GM12864 (cell line): ENCODE measurements around the gene CYB5RL.

Experiments used
- DNase-seq: peaks from one replicate; pipeline ENCODE4 v3.0.0-alpha.2; 2011; ENCODE audit warnings: low read depth
- H3K4me3 ChIP-seq: 2 replicates; pipeline ENCODE4 v1.5.1; 2011; ENCODE audit warnings: mild to moderate bottlenecking, low read depth, low read length, control low read depth
- TF ChIP-seq, protein P1 (sequence below): IDR thresholded peaks from 2 replicates; pipeline ENCODE4 v1.5.1; 2011; ENCODE audit warnings: low read depth, mild to moderate bottlenecking, moderate library complexity, low read length, control low read depth, inconsistent platforms; ENCODE audit errors: missing control alignments

Gene CYB5RL, protein sequence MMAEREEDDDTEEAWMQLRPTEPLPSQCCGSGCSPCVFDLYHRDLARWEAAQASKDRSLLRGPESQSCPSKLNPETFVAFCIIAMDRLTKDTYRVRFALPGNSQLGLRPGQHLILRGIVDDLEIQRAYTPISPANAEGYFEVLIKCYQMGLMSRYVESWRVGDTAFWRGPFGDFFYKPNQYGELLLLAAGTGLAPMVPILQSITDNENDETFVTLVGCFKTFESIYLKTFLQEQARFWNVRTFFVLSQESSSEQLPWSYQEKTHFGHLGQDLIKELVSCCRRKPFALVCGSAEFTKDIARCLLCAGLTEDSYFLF

DNA sequence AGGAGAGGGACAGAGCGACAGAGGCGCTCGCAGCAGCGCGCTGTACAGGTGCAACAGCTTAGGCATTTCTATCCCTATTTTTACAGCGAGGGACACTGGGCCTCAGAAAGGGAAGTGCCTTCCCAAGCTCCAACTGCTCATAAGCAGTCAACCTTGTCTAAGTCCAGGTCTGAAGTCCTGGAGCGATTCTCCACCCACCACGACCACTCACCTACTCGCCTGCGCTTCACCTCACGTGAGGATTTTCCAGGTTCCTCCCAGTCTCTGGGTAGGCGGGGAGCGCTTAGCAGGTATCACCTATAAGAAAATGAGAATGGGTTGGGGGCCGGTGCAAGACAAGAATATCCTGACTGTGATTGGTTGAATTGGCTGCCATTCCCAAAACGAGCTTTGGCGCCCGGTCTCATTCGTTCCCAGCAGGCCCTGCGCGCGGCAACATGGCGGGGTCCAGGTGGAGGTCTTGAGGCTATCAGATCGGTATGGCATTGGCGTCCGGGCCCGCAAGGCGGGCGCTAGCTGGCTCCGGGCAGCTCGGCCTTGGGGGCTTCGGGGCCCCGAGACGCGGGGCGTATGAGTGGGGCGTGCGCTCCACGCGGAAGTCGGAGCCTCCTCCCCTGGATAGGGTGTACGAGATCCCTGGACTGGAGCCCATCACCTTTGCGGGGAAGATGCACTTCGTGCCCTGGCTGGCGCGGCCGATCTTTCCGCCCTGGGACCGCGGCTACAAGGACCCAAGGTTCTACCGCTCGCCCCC, at the start of gene CYB5RL, which contains the start of gene MRPL37:
CYB5RL (minus strand) TSS at position 266 of the 754 bp plus-strand sequence. CDS start 4,414 bp downstream, outside the sequence.
MRPL37 (plus strand) TSS at position 403 of the 754 bp plus-strand sequence; CDS start at position 480, 77 bp downstream.
- TF ChIP-seq, protein P1, sequence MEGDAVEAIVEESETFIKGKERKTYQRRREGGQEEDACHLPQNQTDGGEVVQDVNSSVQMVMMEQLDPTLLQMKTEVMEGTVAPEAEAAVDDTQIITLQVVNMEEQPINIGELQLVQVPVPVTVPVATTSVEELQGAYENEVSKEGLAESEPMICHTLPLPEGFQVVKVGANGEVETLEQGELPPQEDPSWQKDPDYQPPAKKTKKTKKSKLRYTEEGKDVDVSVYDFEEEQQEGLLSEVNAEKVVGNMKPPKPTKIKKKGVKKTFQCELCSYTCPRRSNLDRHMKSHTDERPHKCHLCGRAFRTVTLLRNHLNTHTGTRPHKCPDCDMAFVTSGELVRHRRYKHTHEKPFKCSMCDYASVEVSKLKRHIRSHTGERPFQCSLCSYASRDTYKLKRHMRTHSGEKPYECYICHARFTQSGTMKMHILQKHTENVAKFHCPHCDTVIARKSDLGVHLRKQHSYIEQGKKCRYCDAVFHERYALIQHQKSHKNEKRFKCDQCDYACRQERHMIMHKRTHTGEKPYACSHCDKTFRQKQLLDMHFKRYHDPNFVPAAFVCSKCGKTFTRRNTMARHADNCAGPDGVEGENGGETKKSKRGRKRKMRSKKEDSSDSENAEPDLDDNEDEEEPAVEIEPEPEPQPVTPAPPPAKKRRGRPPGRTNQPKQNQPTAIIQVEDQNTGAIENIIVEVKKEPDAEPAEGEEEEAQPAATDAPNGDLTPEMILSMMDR = no peak
- H3K4me3 ChIP-seq = peak within 1 kb of the TSS; percentile 72
- DNase-seq = peak; percentile 94

DNA sequence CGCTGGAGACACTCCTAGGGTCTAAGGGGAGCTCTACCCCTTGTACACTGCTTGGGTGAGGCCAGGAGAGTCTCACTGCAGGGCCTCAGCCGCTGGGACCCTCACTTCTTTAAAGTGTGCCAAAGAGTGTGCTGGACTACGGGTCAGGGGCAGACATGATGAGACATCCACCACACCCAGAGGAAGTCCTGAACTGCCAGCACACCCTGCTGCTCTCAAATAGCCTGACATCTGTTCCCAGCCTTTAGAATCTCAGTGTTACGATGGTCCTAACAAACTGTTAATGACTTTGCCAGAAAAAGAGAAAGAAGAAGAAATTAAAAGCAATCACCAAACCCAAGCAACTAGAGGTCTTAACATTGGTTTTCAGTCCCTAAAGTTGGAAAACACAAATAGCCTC, 49.1 kb upstream of the CYB5RL start:
- TF ChIP-seq, protein P1 = no peak
- no peak overlapping the region for H3K4me3 ChIP-seq
- DNase-seq = no peak

DNA sequence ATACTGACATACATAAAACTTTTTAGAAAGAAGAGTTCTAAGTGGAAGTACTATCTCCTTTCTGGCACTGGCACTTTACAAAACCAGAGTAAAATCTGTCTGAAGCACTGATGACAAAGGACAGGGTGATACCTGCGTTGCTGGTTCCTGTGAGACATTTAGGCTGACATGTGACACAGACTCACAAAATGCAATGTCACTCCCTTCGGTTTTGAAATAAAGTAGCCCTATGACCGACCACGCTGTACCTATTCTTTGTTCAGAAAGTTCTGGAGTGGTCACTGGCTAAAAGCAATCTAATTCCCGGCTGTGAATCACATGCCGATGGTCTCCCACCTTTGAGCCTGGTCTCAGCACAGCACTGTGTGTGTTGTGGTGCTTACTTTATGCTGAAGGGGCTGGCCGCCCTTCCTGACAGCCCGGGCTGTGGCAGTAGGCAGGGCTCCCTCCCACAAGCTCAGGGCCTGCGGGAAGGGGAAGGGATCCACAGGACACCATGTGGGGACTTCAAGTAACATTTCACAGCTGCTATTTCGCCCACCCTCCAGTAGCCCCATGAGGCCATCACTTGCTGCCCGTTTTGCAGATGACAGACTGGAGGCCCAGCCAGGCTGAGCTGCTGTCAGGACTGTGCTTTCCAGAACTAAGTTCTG, 48.2 kb upstream of the CYB5RL start:
- DNase-seq = no peak
- TF ChIP-seq, protein P1 = no peak
- no peak overlapping the region for H3K4me3 ChIP-seq

DNA sequence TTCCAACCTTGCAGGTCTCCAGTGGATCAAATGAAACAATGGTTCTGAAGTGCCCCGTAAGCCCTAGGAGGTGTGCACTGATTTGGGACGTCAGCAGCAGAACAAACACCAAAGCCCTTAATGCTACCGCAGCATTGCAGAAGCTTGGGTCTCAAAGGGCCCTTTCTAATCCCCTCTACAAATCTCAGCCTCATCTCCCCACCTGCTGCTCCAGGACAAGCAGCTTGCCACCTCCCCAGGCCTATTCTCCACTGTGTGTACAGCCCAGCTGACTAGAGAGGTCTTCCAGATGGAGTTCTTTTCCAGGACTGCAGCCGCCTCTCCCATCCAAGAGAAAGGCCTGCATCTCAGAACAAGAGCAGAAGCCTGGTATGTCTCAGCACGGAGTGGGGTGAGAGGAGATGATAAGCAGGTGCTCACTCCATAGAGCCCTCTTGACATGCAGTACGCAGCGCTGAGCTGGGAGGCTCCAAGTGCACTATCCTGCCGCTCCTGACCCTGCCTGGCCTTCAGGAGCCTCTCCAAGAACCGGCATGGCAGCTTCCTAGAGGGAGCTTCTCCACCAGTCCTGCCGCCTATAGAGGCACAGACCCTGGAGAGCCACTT, 46.4 kb upstream of the CYB5RL start:
- DNase-seq = no peak
- no peak overlapping the region for H3K4me3 ChIP-seq
- TF ChIP-seq, protein P1 = no peak

DNA sequence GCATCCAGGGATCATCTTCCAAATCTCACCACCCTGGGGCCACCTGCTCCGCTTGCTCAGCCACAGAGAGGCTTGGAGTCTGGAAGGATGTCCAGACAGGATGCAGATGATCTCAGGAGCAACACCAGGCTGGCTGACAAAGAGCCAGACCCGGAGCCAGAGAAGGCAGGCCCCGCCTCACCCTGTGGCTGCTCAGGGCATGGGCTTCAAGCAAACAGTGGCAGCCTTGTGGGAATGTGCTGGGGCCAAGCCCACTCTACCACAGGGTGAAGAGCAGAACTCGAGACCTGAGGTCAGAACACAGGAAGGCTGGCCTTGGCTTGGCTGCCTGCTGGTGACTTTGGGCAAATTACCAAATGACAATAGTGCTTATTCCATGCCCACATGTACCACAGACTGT, 45.7 kb upstream of the CYB5RL start:
- DNase-seq = no peak
- H3K4me3 ChIP-seq = no peak overlapping the region
- TF ChIP-seq, protein P1 = no peak

DNA sequence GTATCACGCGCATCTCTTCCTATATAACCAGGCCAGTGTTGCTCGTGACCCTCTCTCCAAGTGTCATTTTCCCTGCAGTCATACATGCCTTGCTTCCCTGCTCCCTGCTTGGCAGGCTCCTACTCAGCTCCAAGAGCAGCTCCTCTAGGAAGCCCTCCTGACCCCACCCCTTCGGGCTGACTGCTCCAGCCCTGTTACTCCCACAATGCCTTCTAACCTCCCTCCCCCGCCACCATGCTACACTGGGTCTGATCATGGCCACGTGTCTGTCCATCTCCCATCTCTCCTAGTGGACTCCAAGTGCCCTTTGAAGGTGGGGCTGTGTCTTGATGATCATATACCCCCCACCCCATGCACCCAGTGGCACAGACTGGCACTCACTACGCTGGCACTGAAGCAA, 44.8 kb upstream of the CYB5RL start:
- no peak for DNase-seq
- H3K4me3 ChIP-seq = no peak overlapping the region
- TF ChIP-seq, protein P1 = no peak
